GM23248 (cell line): ENCODE results near the gene TMIGD3. TPM values are rescaled to one million over a fixed set of nuclear protein-coding genes. Genes with fewer than 3 reads are reported as not detected.
"Not testable (repeated sequence)": the region's sequence is repeated elsewhere in the genome, so short reads cannot be mapped to it uniquely, and the experiment has no call there.

ENCODE experiments used
- DNase-seq: peaks from one replicate; pipeline ENCODE4 v3.0.0-alpha.2; 2015
- H2AFZ ChIP-seq: fragments of 200-600 bp; sonication (generic); 2 replicates; pipeline ENCODE4 v1.6.1; 2016; ENCODE audit warnings: antibody characterized with exemption
- H3F3A ChIP-seq: fragments of 200-600 bp; sonication (generic); 2 replicates; pipeline ENCODE4 v1.6.1; 2016; ENCODE audit warnings: mild to moderate bottlenecking, antibody characterized with exemption, mixed run types; ENCODE audit not compliant: insufficient read depth
- H3K27ac ChIP-seq: fragments of 200-600 bp; sonication (generic); 2 replicates; pipeline ENCODE4 v1.5.1; 2016; ENCODE audit warnings: mild to moderate bottlenecking
- H3K27me3 ChIP-seq: fragments of 200-600 bp; sonication (generic); replicated peaks from 2 replicates; pipeline ENCODE4 v1.6.1; 2016; ENCODE audit warnings: mild to moderate bottlenecking; ENCODE audit not compliant: insufficient read depth
- H3K36me3 ChIP-seq: fragments of 200-600 bp; sonication (generic); 2 replicates; pipeline ENCODE4 v1.6.1; 2016; ENCODE audit warnings: low read depth, mild to moderate bottlenecking
- H3K4me1 ChIP-seq: fragments of 200-600 bp; sonication (generic); 2 replicates; pipeline ENCODE4 v1.6.1; 2016; ENCODE audit warnings: mild to moderate bottlenecking; ENCODE audit not compliant: insufficient read depth
- H3K4me2 ChIP-seq: fragments of 200-600 bp; sonication (generic); one replicate; pipeline ENCODE4 v1.6.1; 2016; ENCODE audit warnings: mild to moderate bottlenecking; ENCODE audit not compliant: unreplicated experiment
- H3K4me3 ChIP-seq: fragments of 200-600 bp; sonication (generic); 2 replicates; pipeline ENCODE4 v1.5.1; 2016; ENCODE audit warnings: mild to moderate bottlenecking
- H3K79me2 ChIP-seq: fragments of 200-600 bp; sonication (generic); 2 replicates; pipeline ENCODE4 v1.6.1; 2016; ENCODE audit warnings: mild to moderate bottlenecking; ENCODE audit not compliant: insufficient read depth
- H3K9ac ChIP-seq: fragments of 200-600 bp; sonication (generic); 2 replicates; pipeline ENCODE4 v1.6.1; 2016; ENCODE audit warnings: mild to moderate bottlenecking
- H3K9me2 ChIP-seq: fragments of 200-600 bp; sonication (generic); 2 replicates; pipeline ENCODE4 v1.6.1; 2016; ENCODE audit warnings: mixed run types, mild to moderate bottlenecking, moderate library complexity; ENCODE audit not compliant: insufficient read depth
- H3K9me3 ChIP-seq: fragments of 200-600 bp; sonication (generic); one replicate; pipeline ENCODE4 v1.6.1; 2017; ENCODE audit warnings: low read depth
- H4K20me1 ChIP-seq: fragments of 200-600 bp; sonication (generic); 2 replicates; pipeline ENCODE4 v1.6.0; 2016; ENCODE audit not compliant: insufficient read depth
- EZH2 ChIP-seq: fragments of 200-600 bp; sonication (generic); IDR thresholded peaks from 2 replicates; pipeline ENCODE4 v1.6.1; 2018; ENCODE audit warnings: antibody characterized with exemption, mild to moderate bottlenecking; ENCODE audit not compliant: insufficient read depth, poor library complexity, severe bottlenecking
- EZH2phosphoT487 ChIP-seq: fragments of 200-600 bp; sonication (generic); IDR thresholded peaks from 2 replicates; pipeline ENCODE4 v1.6.1; 2018; ENCODE audit warnings: antibody characterized with exemption, moderate library complexity, mild to moderate bottlenecking, low read depth; ENCODE audit not compliant: insufficient read depth
- WGBS, 2 experiments: methylation state at CpG; one replicate each; pipeline ENCODE4 v1.1.6; 2015 to 2017; ENCODE audit warnings: low lambda C conversion rate in 2 of 2, low coverage in 1 of 2; ENCODE audit errors: missing lambda C conversion rate in 2 of 2; 5-methylcytosine and 5-hydroxymethylcytosine counted together
- in situ Hi-C: fragments of 300-500 bp; cut with MboI; formaldehyde crosslinking; loops from 2 replicates; pipeline ENCODE4 v1.15.0; 2020
- polyA plus RNA-seq: library from polyadenylated mRNA; unstranded; fragments of >200 nt; fragmentation: Nextera tagmentation; extraction: Ambion mirVana; gene quantifications from 2 replicates; pipeline ENCODE4 v1.2.1, GENCODE V29; 2016
- total RNA-seq: library from RNA; depleted of rRNA; stranded (reverse); fragments of >200 nt; shearing (Covaris generic); gene quantifications from 2 replicates; pipeline ENCODE4 v1.2.3, GENCODE V29; 2014; rRNA removed

TMIGD3 gene
- total RNA-seq (not detected in 2 replicates), polyA plus RNA-seq (not detected in 2 replicates)

DNA sequence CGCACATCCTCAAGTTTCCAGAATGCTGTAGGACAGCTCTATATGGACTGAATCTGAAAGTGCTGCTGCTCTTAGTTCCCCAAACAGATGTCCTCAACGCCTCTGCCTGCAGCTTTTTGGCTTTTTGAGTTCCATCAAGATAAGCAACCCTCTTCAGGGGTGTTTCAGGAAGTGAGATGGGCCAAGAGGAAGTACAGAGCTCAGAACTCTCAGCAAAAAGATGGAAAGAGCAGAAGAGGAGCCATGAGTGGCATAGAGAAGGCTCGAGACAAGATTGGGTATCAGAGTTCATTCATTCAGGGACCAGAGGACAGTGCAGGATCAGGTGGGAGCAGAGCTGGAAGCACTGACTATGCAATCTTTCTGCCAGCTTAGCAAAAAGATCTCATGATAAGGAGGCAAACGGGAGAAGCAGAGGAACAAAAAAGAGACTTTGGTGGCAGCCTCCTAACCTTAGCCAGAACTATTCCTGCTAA is at the start of gene TMIGD3, which contains the start of gene ADORA3:
Gene TMIGD3 (minus strand): TSS at position 49 of the 476 bp plus-strand sequence. CDS start 279 bp downstream, outside the sequence.
Gene ADORA3 (minus strand): TSS at position 49 of the 476 bp plus-strand sequence. CDS start 279 bp downstream, outside the sequence.
- Histone ChIP-seq H3K4me3 (no peak within 1 kb of the TSS), H3K27me3 (peaks cover 6% of the 10 kb centered on the region; the same call in 1 of the 2 replicates), H3K9me2 (no peaks in the 10 kb centered on the region), H3K27ac (no peak within 1 kb of the TSS), H3K79me2 (no peaks in the 10 kb centered on the region), H3K4me2 (no peak within 1 kb of the TSS), H3F3A (peaks cover 5% of the 10 kb centered on the region; the same call in 1 of the 2 replicates), H3K9me3 (no peaks in the 10 kb centered on the region), H3K4me1 (peaks cover 10% of the 10 kb centered on the region), H4K20me1 (no peaks in the 10 kb centered on the region), H3K36me3 (no peaks in the 10 kb centered on the region), H2AFZ (no peak within 1 kb of the TSS), H3K9ac (no peak within 1 kb of the TSS)
- TF ChIP-seq EZH2 (no peak), EZH2phosphoT487 (no peak)
- DNase-seq, result no peak
- in situ Hi-C loops, result no loop called here
- 42 to 60% methylated on average over 4 of the region's 4 CpGs for WGBS, 2 experiments

DNA sequence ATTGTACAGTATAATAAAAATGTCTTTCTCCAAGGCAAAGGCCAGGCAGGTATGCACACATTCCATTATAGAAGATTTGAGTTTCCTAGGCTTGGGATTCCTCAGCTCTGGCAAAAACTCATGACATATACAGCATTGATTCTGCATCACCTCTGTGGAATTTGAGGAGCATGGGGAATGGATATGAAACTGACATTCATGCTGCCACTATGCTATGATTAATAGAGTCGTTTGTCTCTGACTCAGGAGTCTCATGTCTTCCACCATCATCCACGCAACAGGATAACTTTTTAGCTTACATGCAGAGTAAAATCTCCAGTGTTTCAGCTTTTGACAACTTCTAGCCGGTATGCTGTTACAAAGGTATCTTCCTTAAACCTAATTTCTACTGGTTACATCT is 49.8 kb upstream of the TMIGD3 start:
- no peak overlapping the region for H2AFZ ChIP-seq
- no peak for TF ChIP-seq EZH2
- TF ChIP-seq EZH2phosphoT487, result no peak
- no peak overlapping the region for H3K4me3 ChIP-seq
- peak overlapping the region; percentile 7 for H3K4me2 ChIP-seq
- no peaks in the 10 kb centered on the region for H3K9me3 ChIP-seq
- DNase-seq, result peak; percentile 89
- H3F3A ChIP-seq, result no peaks in the 10 kb centered on the region
- no peak overlapping the region for H3K9ac ChIP-seq
- H3K9me2 ChIP-seq, result no peaks in the 10 kb centered on the region
- peak overlapping the region; percentile 37 for H3K27ac ChIP-seq
- 22 to 25% methylated on average over 3 of the region's 3 CpGs for WGBS, 2 experiments
- in situ Hi-C loops, result no loop called here
- no peaks in the 10 kb centered on the region for H4K20me1 ChIP-seq
- no peaks in the 10 kb centered on the region for H3K36me3 ChIP-seq
- H3K79me2 ChIP-seq, result no peaks in the 10 kb centered on the region
- no peaks in the 10 kb centered on the region for H3K27me3 ChIP-seq
- H3K4me1 ChIP-seq, result peaks cover 14% of the 10 kb centered on the region

DNA sequence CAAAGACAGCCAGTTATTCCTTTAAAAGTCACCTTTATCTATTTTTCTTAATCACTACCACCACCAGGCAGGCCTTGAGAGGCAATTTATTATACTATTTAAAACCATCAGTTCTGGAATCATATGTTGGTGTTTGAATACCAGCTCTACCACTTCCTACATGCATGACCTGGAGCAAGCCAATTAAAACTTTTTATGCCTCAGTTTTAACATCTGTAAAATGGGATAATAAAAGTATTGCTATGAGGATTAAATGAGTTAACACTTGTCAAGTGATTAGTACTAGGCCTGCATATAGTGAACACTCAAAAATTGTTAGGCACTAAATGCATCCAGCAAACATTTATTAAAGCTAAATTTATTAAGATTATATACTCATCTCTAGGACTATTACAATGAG is 49.2 kb upstream of the TMIGD3 start:
- H3K27me3 ChIP-seq, result no peaks in the 10 kb centered on the region
- H3K9me3 ChIP-seq, result no peaks in the 10 kb centered on the region
- H3K9ac ChIP-seq, result no peak overlapping the region
- peaks cover 14% of the 10 kb centered on the region for H3K4me1 ChIP-seq
- H3K36me3 ChIP-seq, result no peaks in the 10 kb centered on the region
- TF ChIP-seq EZH2, result no peak
- no peak for TF ChIP-seq EZH2phosphoT487
- H3F3A ChIP-seq, result no peaks in the 10 kb centered on the region
- H3K4me2 ChIP-seq, result peak overlapping the region; percentile 7
- H3K79me2 ChIP-seq, result no peaks in the 10 kb centered on the region
- H2AFZ ChIP-seq, result no peak overlapping the region
- H3K27ac ChIP-seq, result peak overlapping the region; percentile 37
- no peak overlapping the region for H3K4me3 ChIP-seq
- in situ Hi-C loops, result no loop called here
- no peak for DNase-seq
- no peaks in the 10 kb centered on the region for H3K9me2 ChIP-seq
- H4K20me1 ChIP-seq, result no peaks in the 10 kb centered on the region

DNA sequence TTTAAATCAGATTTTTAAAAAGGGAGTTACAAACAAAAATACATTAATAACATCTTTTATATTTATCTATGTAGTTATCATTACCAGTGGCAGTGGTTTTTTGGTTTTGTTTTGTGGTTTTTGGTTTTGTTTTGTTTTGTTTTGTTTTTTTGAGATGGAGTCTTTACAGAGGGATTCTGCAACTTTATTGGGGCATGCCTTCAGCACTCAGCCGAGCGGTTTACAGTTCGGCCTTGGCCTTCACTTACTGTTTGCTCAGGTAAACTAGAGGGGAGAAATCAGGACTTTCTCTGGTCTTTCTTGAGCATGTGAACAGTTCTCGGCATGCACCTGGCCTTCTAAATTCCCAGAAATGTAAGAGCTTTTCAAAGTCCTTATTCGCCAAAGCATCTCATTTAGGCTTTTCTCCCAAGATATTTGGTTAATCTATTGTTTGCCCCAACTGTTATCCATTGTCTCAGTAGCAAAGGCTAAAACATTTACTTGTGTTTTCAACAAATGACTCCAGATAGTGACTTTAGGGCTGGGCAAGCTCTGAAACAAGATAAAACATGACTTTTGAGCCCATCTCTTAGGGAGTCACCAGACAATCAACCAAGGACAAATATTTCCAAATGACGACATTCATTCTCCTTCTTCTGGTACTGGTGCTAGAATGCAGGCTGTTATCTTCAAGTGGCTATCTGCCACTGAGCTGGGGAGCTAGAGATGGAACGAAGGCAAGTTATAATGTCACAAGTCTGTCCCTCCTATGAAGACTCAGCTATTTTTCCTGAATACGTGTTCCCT is 48.4 kb upstream of the TMIGD3 start:
- Histone ChIP-seq H3K79me2 (no peaks in the 10 kb centered on the region), H3K36me3 (no peaks in the 10 kb centered on the region), H3K27ac (no peak overlapping the region), H3K4me1 (peaks cover 14% of the 10 kb centered on the region), H3K9ac (no peak overlapping the region), H3K4me3 (no peak overlapping the region), H3K27me3 (no peaks in the 10 kb centered on the region), H3F3A (no peaks in the 10 kb centered on the region), H3K9me3 (no peaks in the 10 kb centered on the region), H3K4me2 (no peak overlapping the region), H3K9me2 (no peaks in the 10 kb centered on the region), H4K20me1 (no peaks in the 10 kb centered on the region), H2AFZ (0 out of 2 replicates have a peak overlapping the region, but pooled peaks have one; percentile 3)
- no peak for TF ChIP-seq EZH2
- no peak for TF ChIP-seq EZH2phosphoT487
- in situ Hi-C loops, result no loop called here
- 85 to 89% methylated on average over 8 of the region's 8 CpGs for WGBS, 2 experiments
- DNase-seq, result no peak

DNA sequence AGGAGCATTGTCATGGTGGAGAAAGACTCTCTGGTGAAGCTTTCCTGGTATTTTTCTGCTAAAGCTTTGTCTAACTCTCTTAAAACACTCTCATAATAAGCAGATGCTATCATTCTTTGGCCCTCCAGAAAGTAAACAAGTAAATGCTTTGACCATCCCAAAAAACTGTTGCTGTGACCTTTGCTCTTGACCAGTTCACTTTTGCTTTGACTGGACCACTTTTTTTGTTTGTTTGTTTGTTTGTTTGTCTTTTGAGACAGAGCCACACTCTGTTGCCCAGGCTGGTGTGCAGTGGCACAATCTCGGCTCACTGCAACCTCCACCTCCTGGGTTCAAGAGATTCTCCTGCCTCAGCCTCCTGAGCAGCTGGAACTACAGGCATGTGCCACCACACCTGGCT is 44.4 kb upstream of the TMIGD3 start:
- H3F3A ChIP-seq, H3K4me3 ChIP-seq, H3K36me3 ChIP-seq, H3K27me3 ChIP-seq, H3K4me1 ChIP-seq, H3K9ac ChIP-seq, DNase-seq, H2AFZ ChIP-seq, H3K9me2 ChIP-seq, H3K4me2 ChIP-seq, H3K27ac ChIP-seq, H3K9me3 ChIP-seq, in situ Hi-C loops, H4K20me1 ChIP-seq, H3K79me2 ChIP-seq: not testable (repeated sequence)
- WGBS, 2 experiments, result 77 to 93% methylated on average over 1 of the region's 1 CpG
